ENCODE data around the gene FAM53B. TPM values are rescaled to one million over a fixed set of nuclear protein-coding genes. Genes with fewer than 3 reads are reported as not detected.

The FAM53B gene
- total and polyA plus RNA-seq, 8 donors: 12.8 to 34.6 (median 23.0) TPM

GRCh38 chr10:124681626-124682552, 62.3 kb downstream of the FAM53B start:
- Histone ChIP-seq H3K27ac (peak overlapping the region in 1 of 2 donors; percentile 84), H3K4me3 (no peak overlapping the region), H3K9me3 (no peaks in the 10 kb centered on the region), H3K4me1 (peaks cover 24 to 100% of the 10 kb centered on the region in 2 donors), H3K36me3 (peaks cover 0 to 12% of the 10 kb centered on the region in 2 donors), H3K27me3 (no peaks in the 10 kb centered on the region)
- peak in 1 of 4 donors; percentile 73 for DNase-seq
- TF ChIP-seq, protein P1, sequence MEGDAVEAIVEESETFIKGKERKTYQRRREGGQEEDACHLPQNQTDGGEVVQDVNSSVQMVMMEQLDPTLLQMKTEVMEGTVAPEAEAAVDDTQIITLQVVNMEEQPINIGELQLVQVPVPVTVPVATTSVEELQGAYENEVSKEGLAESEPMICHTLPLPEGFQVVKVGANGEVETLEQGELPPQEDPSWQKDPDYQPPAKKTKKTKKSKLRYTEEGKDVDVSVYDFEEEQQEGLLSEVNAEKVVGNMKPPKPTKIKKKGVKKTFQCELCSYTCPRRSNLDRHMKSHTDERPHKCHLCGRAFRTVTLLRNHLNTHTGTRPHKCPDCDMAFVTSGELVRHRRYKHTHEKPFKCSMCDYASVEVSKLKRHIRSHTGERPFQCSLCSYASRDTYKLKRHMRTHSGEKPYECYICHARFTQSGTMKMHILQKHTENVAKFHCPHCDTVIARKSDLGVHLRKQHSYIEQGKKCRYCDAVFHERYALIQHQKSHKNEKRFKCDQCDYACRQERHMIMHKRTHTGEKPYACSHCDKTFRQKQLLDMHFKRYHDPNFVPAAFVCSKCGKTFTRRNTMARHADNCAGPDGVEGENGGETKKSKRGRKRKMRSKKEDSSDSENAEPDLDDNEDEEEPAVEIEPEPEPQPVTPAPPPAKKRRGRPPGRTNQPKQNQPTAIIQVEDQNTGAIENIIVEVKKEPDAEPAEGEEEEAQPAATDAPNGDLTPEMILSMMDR (IDR thresholded peaks at IDR 0.05): no peak
- no peak for ATAC-seq
- intact Hi-C loops (cut with DNase I): no loop called here

- Histone ChIP-seq H3K4me1 (peaks cover 26 to 100% of the 10 kb centered on the region in 2 donors), H3K27me3 (no peaks in the 10 kb centered on the region), H3K9me3 (no peaks in the 10 kb centered on the region), H3K36me3 (peaks cover 0 to 12% of the 10 kb centered on the region in 2 donors), H3K27ac (peak overlapping the region in 1 of 2 donors; percentile 84), H3K4me3 (no peak overlapping the region)
- ATAC-seq (no peak), DNase-seq (no peak)
- TF ChIP-seq, protein P1 (IDR thresholded peaks at IDR 0.05): no peak
- intact Hi-C loops (cut with DNase I): no loop called here
These were observed 63.1 kb downstream of the FAM53B start for GRCh38 chr10:124681091-124681490.

DNA sequence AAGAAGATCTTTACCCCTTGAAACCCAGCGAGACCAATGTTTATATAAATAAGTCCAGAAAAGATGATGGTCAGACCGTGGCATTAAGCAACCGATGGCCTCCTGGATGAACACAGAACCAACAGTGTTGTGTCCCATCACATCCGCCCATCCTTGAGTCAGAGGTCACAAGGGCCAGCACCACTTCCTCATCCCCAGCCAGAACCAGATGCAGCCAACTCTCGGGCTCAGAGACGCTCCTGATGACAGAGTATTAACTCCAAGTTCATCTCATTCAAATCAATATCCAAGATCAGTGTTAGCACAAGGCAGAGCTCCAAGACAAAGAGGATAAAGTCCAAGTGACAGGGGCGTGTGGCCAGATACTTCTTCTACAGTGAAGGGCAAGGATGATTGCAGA, 63.5 kb downstream of the FAM53B start:
- ATAC-seq (peak; percentile 66), DNase-seq (peak in 2 of 4 donors; percentile 82 to 87)
- Histone ChIP-seq H3K27ac (peak overlapping the region in 1 of 2 donors; percentile 84), H3K4me1 (peaks cover 22 to 100% of the 10 kb centered on the region in 2 donors), H3K27me3 (no peaks in the 10 kb centered on the region), H3K36me3 (peaks cover 0 to 12% of the 10 kb centered on the region in 2 donors), H3K4me3 (no peak overlapping the region), H3K9me3 (no peaks in the 10 kb centered on the region)
- TF ChIP-seq, protein P1 (IDR thresholded peaks at IDR 0.05): no peak
- intact Hi-C loops (cut with DNase I): no loop called here

DNA sequence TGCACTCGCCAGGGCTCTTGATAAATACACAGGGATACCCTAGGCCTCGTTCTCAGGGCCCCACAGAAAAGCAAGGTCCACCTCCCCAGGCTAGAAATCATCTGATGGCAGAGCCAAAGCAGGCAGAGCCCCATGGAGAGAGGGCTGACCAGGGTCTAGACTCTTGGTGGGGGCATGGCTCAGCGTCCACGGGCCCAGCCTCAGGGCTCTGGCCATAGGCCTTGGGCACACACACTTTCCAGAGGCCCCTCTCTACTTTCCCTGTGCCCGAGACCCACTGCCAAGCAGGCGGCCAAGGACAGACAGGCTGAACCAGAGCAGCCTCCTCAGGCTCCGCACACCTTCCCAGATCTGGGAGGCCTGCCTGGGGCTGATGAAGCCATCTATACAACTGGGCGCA, 64.8 kb downstream of the FAM53B start:
- Histone ChIP-seq H3K4me1 (peaks cover 20 to 100% of the 10 kb centered on the region in 2 donors), H3K27me3 (no peaks in the 10 kb centered on the region), H3K36me3 (peaks cover 0 to 12% of the 10 kb centered on the region in 2 donors), H3K9me3 (no peaks in the 10 kb centered on the region), H3K4me3 (no peak overlapping the region), H3K27ac (peak overlapping the region in 1 of 2 donors; percentile 84)
- intact Hi-C loops (cut with DNase I): no loop called here
- TF ChIP-seq, protein P1 (IDR thresholded peaks at IDR 0.05): no peak
- ATAC-seq: no peak
- DNase-seq: peak in 1 of 4 donors; percentile 53

DNA sequence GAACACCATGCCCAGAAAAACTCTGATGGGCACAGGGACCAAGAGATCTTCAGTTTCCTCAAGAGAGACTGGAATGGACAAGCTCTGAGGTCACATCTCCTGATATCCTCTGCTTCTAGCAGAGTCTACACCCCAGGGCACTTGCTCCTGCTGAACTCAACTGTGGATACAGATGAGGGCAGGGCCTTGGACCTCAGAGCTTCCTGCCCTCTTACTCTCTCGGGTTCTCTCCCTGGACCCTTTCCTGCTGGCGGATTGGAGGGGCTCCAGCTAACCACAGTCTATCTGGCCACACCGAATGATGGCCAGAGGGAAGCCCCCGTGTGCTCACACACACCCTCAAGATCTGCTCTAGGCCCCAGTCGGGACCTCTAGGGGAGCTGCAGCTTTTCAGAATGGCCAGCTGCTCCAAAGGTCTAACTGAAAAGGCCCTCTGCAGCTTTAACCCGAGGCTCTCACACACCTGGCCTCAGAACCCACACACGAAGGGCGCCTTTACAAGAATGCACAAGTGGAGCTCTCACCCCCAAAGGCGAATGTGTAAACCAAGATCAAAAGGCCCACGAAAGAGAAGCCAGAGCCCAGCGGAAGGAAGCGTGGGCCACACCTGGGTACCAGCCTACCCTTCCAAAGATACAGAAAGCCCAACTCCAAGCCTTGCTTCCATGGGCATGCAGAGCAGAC, 65.5 kb downstream of the FAM53B start:
- ATAC-seq: no peak
- intact Hi-C loops (cut with DNase I): no loop called here
- TF ChIP-seq, protein P1 (IDR thresholded peaks at IDR 0.05): no peak
- H3K36me3 ChIP-seq: peaks cover 0 to 12% of the 10 kb centered on the region in 2 donors
- H3K9me3 ChIP-seq: no peaks in the 10 kb centered on the region
- peak overlapping the region in 1 of 2 donors; percentile 57 for H3K27ac ChIP-seq
- H3K4me3 ChIP-seq: no peak overlapping the region
- no peaks in the 10 kb centered on the region for H3K27me3 ChIP-seq
- DNase-seq: peak in 1 of 4 donors; percentile 22
- H3K4me1 ChIP-seq: peaks cover 18 to 95% of the 10 kb centered on the region in 2 donors
